GM19463 (cell line): ENCODE measurements around the gene TBC1D13.
"Not testable (repeated sequence)": the region's sequence is repeated elsewhere in the genome, so short reads cannot be mapped to it uniquely, and the experiment has no call there.

ENCODE experiments used
- ATAC-seq: cut with Tn5 transposase; IDR thresholded peaks from one replicate; pipeline ENCODE4 v1.9.1; 2021; ENCODE audit warnings: mild to moderate bottlenecking, moderate library complexity; ENCODE audit not compliant: unreplicated experiment

The TBC1D13 gene

DNA sequence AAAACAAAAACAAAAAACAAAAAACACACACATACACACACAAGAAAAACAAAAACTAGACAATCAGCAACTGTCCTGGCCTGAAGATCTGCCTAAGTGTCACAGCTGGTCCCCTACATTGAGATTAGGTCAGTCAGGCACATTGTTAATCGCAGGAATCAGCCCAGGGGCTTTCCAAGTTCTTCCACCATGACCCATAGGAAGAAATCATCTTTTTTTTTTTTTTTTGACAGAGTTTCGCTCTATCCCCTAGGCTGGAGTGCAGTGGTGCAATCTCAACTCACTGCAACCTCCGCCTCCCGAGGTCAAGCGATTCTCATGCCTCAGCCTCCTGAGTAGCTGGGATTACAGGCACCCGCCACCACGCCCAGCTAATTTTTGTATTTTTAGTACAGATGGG is 56.1 kb downstream of the TBC1D13 start:
- ATAC-seq, result not testable (repeated sequence)

DNA sequence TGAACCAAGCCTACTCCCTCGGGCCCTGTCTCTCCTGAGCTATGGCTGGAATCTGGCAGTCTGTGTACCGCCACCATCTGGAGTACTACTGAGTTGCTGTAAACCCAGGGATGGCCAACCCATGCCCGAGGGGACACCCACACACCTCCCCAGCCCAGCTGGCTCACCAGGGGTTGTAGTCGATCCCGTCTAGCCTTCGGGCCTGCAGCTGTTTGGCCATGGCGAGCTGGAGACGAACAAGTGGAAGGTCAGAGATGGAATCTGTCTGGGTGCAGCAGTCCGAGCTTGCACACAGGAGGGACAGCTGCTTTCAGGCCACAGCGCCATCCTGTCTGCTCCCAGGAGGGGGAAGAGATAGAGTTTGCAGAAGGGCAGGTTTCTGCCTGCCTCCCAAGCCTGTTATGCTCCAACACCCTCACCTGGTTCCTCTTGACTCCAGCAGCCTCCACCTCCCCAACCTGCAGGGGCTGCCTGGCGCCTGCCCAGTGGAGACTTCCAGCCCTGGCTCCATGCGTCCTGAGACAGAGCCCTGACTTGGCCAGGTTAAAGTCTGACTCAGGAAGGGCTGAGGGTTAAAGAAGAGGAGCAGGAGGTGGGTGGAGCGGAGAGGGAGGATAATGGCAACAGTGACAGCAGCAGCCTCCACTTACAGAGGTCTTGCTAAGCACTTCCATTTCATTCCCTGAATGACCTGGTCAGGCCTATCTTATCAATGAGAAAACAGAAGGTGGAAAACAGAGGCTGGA is 58.3 kb downstream of the TBC1D13 start:
- no peak for ATAC-seq

DNA sequence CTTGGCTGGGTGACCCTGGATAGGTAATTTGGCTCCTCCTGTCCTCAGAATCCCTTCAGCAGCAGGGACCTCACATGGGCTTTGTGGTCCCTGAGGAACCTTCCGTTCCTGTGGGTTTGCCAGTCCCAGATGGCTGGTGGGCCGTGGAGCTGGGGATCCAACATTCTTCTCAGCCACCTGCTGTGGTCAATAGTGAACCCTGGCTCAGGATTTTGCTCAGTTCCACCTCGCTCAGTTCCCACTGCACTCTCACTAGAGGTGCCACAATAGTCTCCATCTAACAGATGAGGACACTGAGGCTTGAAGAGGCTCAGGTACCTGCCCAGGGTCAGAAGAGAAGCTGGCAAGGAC is 59.6 kb downstream of the TBC1D13 start:
- ATAC-seq, result no peak

DNA sequence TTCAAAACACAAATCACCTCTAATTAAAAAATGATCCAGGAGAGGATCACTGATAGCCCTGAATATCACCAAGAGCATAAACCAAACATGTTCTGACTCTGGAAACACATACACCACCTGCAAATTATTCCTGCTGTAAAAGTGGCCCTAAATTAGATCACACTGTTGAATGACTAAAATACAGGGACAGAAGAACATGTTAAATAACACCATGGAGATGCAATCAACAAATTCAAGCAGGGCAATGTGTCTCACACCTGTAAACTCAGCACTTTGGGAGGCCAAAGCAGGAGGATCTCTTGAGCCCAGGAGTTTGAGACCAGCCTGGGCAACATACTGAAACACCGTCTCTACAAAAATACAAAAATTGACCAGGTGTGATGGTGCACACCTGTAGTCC is 60.8 kb downstream of the TBC1D13 start:
- no peak for ATAC-seq

- not testable (repeated sequence) for ATAC-seq
Observed at GRCh38 chr9:128851024-128851423, 64.0 kb downstream of the TBC1D13 start.

DNA sequence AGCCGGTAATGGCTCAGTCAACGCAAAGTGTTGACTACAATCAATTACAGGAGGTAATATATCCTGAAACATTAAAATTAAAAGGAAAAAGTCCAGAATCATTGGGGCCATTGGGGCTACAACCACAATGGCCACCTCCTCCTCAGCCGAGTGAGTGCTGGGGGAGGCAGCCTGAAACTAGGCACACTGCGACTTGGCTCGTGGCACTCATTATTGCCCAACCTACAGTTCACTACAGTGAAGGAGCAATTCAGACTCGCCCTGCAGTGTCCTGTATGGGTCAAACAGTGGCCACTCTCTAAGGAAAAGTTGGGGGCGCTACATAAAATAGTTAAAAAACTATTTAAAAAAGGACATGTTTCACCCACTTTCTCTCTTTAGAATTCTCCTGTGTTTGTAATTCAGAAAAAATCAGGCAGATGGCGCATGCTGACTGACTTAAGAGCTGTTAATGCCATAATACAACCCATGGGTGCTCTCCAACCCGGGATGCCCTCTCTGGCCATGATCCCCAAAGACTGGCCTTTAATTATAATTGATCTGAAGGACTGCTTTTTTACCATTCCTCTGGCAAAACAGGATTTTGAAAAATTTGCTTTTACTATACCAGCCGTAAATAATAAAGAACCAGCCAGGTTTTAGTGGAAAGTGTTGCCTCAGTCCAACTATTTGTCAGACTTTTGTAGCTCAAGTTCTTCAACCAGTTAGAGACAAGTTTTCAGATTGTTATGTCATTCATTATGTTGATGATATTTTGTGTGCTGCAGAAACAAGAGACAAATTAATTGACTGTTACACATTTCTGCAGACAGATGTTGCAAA is 64.9 kb downstream of the TBC1D13 start:
- not testable (repeated sequence) for ATAC-seq

GRCh38 chr9:128852646-128853045 is 65.6 kb downstream of the TBC1D13 start:
- ATAC-seq, result not testable (repeated sequence)

GRCh38 chr9:128854454-128854853 is 67.4 kb downstream of the TBC1D13 start:
- ATAC-seq, result not testable (repeated sequence)

DNA sequence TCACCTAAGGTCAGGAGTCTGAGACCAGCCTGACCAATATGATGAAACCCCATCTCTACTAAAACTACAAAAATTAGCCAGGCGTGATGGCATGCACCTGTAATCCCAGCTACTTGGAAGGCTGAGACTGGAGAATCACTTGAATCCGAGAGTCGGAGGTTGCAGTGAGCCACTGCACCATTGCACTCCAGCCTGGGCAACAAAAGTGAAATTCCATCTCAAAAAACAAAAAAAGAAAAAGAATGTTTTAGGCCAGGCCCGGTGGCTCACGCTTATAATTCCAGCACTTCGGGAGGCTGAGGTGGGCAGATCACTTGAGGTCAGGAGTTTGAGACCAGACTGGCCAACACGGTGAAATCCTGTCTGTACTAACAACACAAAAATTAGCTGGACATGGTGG is 71.4 kb downstream of the TBC1D13 start:
- not testable (repeated sequence) for ATAC-seq
